Activated naive CD4-positive, alpha-beta T cell treated with anti-CD3 and anti-CD28 coated beads, Interleukin-2, amount 10 ng/mL, durations not matched to agents 5 hours and 36 hours (primary cell): Measurements from ENCODE around the gene SLC30A9. TPM values are rescaled to one million over a fixed set of nuclear protein-coding genes. Genes with fewer than 3 reads are reported as not detected.

Experiments
- total RNA-seq, 2 experiments: library from RNA; stranded (reverse); gene quantifications; one replicate each; pipeline ENCODE4 v1.2.3, GENCODE V29; 2021

SLC30A9 gene
- 10 to 100 TPM; 29.0 to 29.6 TPM for total RNA-seq

DNA sequence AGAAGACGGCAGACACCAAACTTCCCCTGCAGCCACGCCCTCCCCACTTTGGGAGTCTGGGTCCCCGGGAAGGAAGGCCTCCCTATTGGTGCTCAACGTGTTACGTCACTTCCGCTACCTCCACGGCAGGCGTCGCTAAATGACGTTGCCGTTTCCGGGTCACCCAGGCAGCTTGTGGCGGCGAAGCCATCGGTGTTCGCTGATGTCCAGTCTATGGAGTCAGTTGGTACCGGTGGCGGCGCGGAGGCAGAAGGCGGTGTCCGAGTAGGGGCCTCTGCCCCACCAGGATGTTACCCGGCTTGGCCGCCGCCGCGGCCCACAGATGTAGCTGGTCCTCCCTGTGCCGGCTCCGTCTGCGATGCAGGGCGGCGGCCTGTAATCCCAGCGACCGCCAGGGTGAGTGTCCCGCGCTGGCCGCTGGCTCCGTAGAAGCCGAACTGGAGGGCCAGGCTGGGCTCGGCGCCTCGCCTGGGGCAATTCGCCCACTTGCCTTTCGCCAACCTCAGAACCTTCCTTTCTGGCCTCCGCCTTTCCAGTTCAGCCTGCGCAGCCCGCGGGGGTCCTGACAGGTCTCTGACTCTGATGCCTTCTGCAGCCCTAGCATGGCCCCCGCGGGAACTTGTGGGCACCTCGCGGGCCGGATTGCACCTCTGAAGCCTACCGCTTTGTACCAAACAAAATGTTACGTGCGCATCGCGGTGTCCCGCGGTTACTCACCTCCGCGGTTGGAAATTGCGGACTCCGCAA is at the start of gene SLC30A9:
Gene SLC30A9 (plus strand): TSS at position 166 of the 747 bp plus-strand sequence. CDS start 122 bp downstream, at position 288.

GRCh38 chr4:41981456-41981855 is 8.9 kb upstream of the SLC30A9 start, which contains the start of gene DCAF4L1:
Gene DCAF4L1, plus strand, starts transcription at chr4:41981756. Its CDS starts 37 bp downstream, at chr4:41981793.

Other genes with a start within 250 kb of the SLC30A9 start
- not detected for gene PHOX2B, start 241.8 kb upstream of the SLC30A9 start, total RNA-seq
- gene TMEM33, start 55.1 kb upstream of the SLC30A9 start, total RNA-seq, result 10 to 100 TPM; 43.3 to 47.8 TPM
- gene DCAF4L1, start 8.8 kb upstream of the SLC30A9 start, total RNA-seq, result under 1 TPM; 0.12 to 0.15 TPM
- under 1 TPM in 1 of 2 experiments, not detected in 1; 0.05 TPM for gene BEND4, start 162.1 kb downstream of the SLC30A9 start, total RNA-seq